HL-60 (cell line): Measurements from ENCODE around the gene EIF1.

Experiments used
- DNase-seq, 2 experiments: peaks; one replicate each; pipeline ENCODE4 v3.0.0-alpha.2; 2010 to 2020; ENCODE audit warnings: low read depth in 1 of 2, low spot score in 1 of 2
- H3K27ac ChIP-seq: fragments of 250-450 bp; sonication (Bioruptor Pico); replicated peaks from 2 replicates; pipeline ENCODE4 v1.5.1; 2020; ENCODE audit warnings: mild to moderate bottlenecking, moderate library complexity
- H3K27me3 ChIP-seq: fragments of 250-450 bp; sonication (Bioruptor Pico); 2 replicates; pipeline ENCODE4 v1.5.1; 2021; ENCODE audit warnings: mild to moderate bottlenecking, moderate library complexity; ENCODE audit not compliant: insufficient read depth, poor library complexity, severe bottlenecking
- H3K4me3 ChIP-seq: replicated peaks from 2 replicates; pipeline ENCODE4 v1.5.1; 2011; ENCODE audit warnings: mild to moderate bottlenecking, control low read depth, low read length; ENCODE audit not compliant: insufficient read depth
- GABPA ChIP-seq: IDR thresholded peaks from 2 replicates; pipeline ENCODE4 v1.6.1; 2012; ENCODE audit warnings: low read depth
- POLR2AphosphoS5 ChIP-seq: IDR thresholded peaks from 2 replicates; pipeline ENCODE4 v1.6.1; 2012; ENCODE audit warnings: low read depth
- REST ChIP-seq: IDR thresholded peaks from 2 replicates; pipeline ENCODE4 v1.6.1; 2012; ENCODE audit warnings: low read depth; ENCODE audit not compliant: insufficient replicate concordance
- SPI1 ChIP-seq: IDR thresholded peaks from 2 replicates; pipeline ENCODE4 v1.6.1; 2012; ENCODE audit warnings: low read depth, mild to moderate bottlenecking, borderline replicate concordance
- TF ChIP-seq, protein P1 (sequence below): IDR thresholded peaks from one replicate; pipeline ENCODE4 v1.5.1; 2011; ENCODE audit warnings: low read length, control low read depth, inconsistent platforms; ENCODE audit not compliant: insufficient read depth

The EIF1 gene

GRCh38 chr17:41705271-41705991 is 16.7 kb downstream of the EIF1 start:
- H3K27ac ChIP-seq = no peak overlapping the region
- no peak overlapping the region for H3K4me3 ChIP-seq
- DNase-seq = no peak
- H3K27me3 ChIP-seq = no peaks in the 10 kb centered on the region
- TF ChIP-seq GABPA (no peak), SPI1 (no peak), REST (no peak), POLR2AphosphoS5 (no peak)
- TF ChIP-seq, protein P1, sequence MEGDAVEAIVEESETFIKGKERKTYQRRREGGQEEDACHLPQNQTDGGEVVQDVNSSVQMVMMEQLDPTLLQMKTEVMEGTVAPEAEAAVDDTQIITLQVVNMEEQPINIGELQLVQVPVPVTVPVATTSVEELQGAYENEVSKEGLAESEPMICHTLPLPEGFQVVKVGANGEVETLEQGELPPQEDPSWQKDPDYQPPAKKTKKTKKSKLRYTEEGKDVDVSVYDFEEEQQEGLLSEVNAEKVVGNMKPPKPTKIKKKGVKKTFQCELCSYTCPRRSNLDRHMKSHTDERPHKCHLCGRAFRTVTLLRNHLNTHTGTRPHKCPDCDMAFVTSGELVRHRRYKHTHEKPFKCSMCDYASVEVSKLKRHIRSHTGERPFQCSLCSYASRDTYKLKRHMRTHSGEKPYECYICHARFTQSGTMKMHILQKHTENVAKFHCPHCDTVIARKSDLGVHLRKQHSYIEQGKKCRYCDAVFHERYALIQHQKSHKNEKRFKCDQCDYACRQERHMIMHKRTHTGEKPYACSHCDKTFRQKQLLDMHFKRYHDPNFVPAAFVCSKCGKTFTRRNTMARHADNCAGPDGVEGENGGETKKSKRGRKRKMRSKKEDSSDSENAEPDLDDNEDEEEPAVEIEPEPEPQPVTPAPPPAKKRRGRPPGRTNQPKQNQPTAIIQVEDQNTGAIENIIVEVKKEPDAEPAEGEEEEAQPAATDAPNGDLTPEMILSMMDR = no peak

GRCh38 chr17:41707803-41708669 is 19.4 kb downstream of the EIF1 start:
- no peak for TF ChIP-seq SPI1
- no peak for TF ChIP-seq GABPA
- TF ChIP-seq POLR2AphosphoS5 = no peak
- no peak for TF ChIP-seq REST
- TF ChIP-seq, protein P1 = no peak
- no peaks in the 10 kb centered on the region for H3K27me3 ChIP-seq
- H3K27ac ChIP-seq = no peak overlapping the region
- no peak for DNase-seq
- H3K4me3 ChIP-seq = no peak overlapping the region

DNA sequence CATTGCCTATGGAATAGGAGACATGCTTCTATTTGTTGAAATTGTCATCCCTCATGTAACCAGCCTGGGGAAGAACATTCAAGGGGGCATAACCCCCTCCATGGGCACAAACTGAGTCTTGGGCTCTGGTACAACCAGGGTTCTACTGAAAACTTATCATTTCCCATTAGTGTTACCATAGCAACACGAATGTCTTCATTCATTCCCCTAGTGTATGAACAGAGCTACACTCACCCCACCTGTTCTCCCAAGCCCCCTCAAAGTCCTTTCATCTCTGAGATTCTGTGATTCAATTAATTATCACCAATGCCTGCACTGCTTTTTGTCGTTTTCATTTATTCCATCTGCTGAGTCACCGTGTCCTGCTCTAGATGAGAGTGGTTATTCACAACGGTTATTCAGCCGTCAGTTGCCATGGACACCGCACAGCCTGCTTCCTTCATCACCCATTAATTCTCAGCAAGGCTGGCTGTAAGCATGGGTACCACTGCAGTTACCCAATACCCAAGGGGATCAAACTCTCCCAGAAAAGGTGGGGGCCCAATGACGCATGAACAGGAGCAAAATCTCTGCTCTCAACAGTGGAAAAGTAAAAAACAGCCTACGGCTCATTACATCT is 21.9 kb downstream of the EIF1 start:
- H3K27me3 ChIP-seq = no peaks in the 10 kb centered on the region
- H3K27ac ChIP-seq = no peak overlapping the region
- H3K4me3 ChIP-seq = no peak overlapping the region
- no peak for DNase-seq
- TF ChIP-seq, protein P1 = no peak
- TF ChIP-seq SPI1 (no peak), POLR2AphosphoS5 (no peak), REST (no peak)
